Pulmonary artery endothelial cell (primary cell): ENCODE data around the gene CFAP119. TPM values are rescaled to one million over a fixed set of nuclear protein-coding genes. Genes with fewer than 3 reads are reported as not detected.

ENCODE experiments used
- DNase-seq: peaks from one replicate; pipeline ENCODE4 v3.0.0-alpha.2; 2011; ENCODE audit warnings: low read depth, low spot score
- total RNA-seq: library from RNA; depleted of rRNA; stranded (reverse); fragments of >200 nt; gene quantifications from 2 replicates; pipeline ENCODE4 v1.2.3, GENCODE V29; 2014

Gene CFAP119
- total RNA-seq, 1 donor from 2014 or later = 1.3 TPM

- DNase-seq = peak; percentile 81
These were observed 20.4 kb downstream of the CFAP119 start for GRCh38 chr16:30741461-30741914.

GRCh38 chr16:30740364-30741251 is 21.3 kb downstream of the CFAP119 start:
- DNase-seq = no peak

- DNase-seq = no peak
These were observed 22.6 kb downstream of the CFAP119 start for GRCh38 chr16:30738984-30739951.

GRCh38 chr16:30737794-30738648 is 23.8 kb downstream of the CFAP119 start:
- no peak for DNase-seq

- DNase-seq = no peak
These were observed 24.7 kb downstream of the CFAP119 start for GRCh38 chr16:30736995-30737793.

GRCh38 chr16:30731411-30731810 is 30.5 kb downstream of the CFAP119 start:
- no peak for DNase-seq

- no peak for DNase-seq
These were observed 32.8 kb downstream of the CFAP119 start for GRCh38 chr16:30728899-30729672.

GRCh38 chr16:30728321-30728720 is 33.5 kb downstream of the CFAP119 start:
- no peak for DNase-seq

GRCh38 chr16:30725418-30725792 is 36.5 kb downstream of the CFAP119 start:
- no peak for DNase-seq

GRCh38 chr16:30724641-30725417 is 37.0 kb downstream of the CFAP119 start:
- DNase-seq = no peak

GRCh38 chr16:30723725-30724355 is 38.0 kb downstream of the CFAP119 start:
- DNase-seq = no peak

- DNase-seq = no peak
These were observed 38.9 kb downstream of the CFAP119 start for GRCh38 chr16:30722916-30723315.

GRCh38 chr16:30722443-30722842 is 39.4 kb downstream of the CFAP119 start:
- no peak for DNase-seq

GRCh38 chr16:30721606-30722005 is 40.3 kb downstream of the CFAP119 start:
- no peak for DNase-seq

GRCh38 chr16:30721167-30721566 is 40.7 kb downstream of the CFAP119 start:
- DNase-seq = no peak

- DNase-seq = no peak
These were observed 41.2 kb downstream of the CFAP119 start for GRCh38 chr16:30720694-30721093.

GRCh38 chr16:30720086-30720485 is 41.8 kb downstream of the CFAP119 start:
- DNase-seq = no peak

GRCh38 chr16:30715750-30716445 is 46.0 kb downstream of the CFAP119 start:
- no peak for DNase-seq
